Keratinocyte (primary cell): ENCODE data around the gene FAM120B. TPM values are rescaled to one million over a fixed set of nuclear protein-coding genes. Genes with fewer than 3 reads are reported as not detected.

Source experiments
- DNase-seq: peaks from one replicate; pipeline ENCODE4 v3.0.0-alpha.2; 2011; ENCODE audit warnings: low read depth, missing footprints, low spot score
- FAIRE-seq: peaks from 2 replicates; lab custom pipeline; 2011; peaks lifted over from hg19 to GRCh38; lab: Jason Lieb, UNC
- H2AFZ ChIP-seq: 2 replicates; pipeline ENCODE4 v1.6.0; 2012; ENCODE audit warnings: low read length, control low read depth, inconsistent platforms; ENCODE audit not compliant: control insufficient read depth
- H3K27ac ChIP-seq: 2 replicates; pipeline ENCODE4 v1.5.1; 2011; ENCODE audit warnings: low read length; ENCODE audit not compliant: control insufficient read depth, insufficient read depth
- H3K27me3 ChIP-seq: 3 replicates; pipeline ENCODE4 v1.6.0; 2011; ENCODE audit warnings: low read length; ENCODE audit not compliant: control insufficient read depth, insufficient read depth; ENCODE audit errors: extremely low read depth
- H3K36me3 ChIP-seq, 2 experiments: 2 replicates in 1 of 2; 3 replicates in 1 of 2; pipeline ENCODE4 v1.5.1; 2011; ENCODE audit warnings: low read length in 2 of 2, mild to moderate bottlenecking in 1 of 2; ENCODE audit not compliant: control insufficient read depth in 2 of 2, insufficient read depth in 2 of 2; ENCODE audit errors: extremely low read depth in 1 of 2
- H3K4me1 ChIP-seq: 3 replicates; pipeline ENCODE4 v1.5.1; 2011; ENCODE audit warnings: low read length; ENCODE audit not compliant: control insufficient read depth, insufficient read depth; ENCODE audit errors: extremely low read depth
- H3K4me2 ChIP-seq: 3 replicates; pipeline ENCODE4 v1.6.0; 2011; ENCODE audit warnings: low read depth, low read length; ENCODE audit not compliant: control insufficient read depth, insufficient read depth; ENCODE audit errors: extremely low read depth
- H3K4me3 ChIP-seq, 3 experiments: fragments of 200-600 bp in 1 of 3; sonication (generic) in 1 of 3; 2 replicates in 2 of 3; 3 replicates in 1 of 3; pipeline ENCODE4 v1.5.1; 2011 to 2016; ENCODE audit warnings: low read length in 3 of 3, mild to moderate bottlenecking in 3 of 3, control low read depth in 2 of 3, inconsistent platforms in 1 of 3, low read depth in 1 of 3, mixed read lengths in 1 of 3, mixed run types in 1 of 3, moderate library complexity in 1 of 3; ENCODE audit not compliant: control insufficient read depth in 2 of 3, insufficient read depth in 2 of 3; ENCODE audit errors: extremely low read depth in 1 of 3
- H3K79me2 ChIP-seq: 2 replicates; pipeline ENCODE4 v1.6.0; 2012; ENCODE audit warnings: low read length; ENCODE audit not compliant: control insufficient read depth, insufficient read depth
- H3K9ac ChIP-seq: 3 replicates; pipeline ENCODE4 v1.6.0; 2011; ENCODE audit warnings: low read length; ENCODE audit not compliant: control insufficient read depth, insufficient read depth; ENCODE audit errors: extremely low read depth
- H3K9me1 ChIP-seq: 3 replicates; pipeline ENCODE4 v1.6.0; 2011; ENCODE audit warnings: low read length; ENCODE audit not compliant: control insufficient read depth, insufficient read depth; ENCODE audit errors: extremely low read depth
- H3K9me3 ChIP-seq: 2 replicates; pipeline ENCODE4 v1.5.1; 2012; ENCODE audit warnings: low read depth, low read length; ENCODE audit not compliant: control insufficient read depth
- H4K20me1 ChIP-seq: 3 replicates; pipeline ENCODE4 v1.6.0; 2011; ENCODE audit warnings: low read length; ENCODE audit not compliant: control insufficient read depth, insufficient read depth; ENCODE audit errors: extremely low read depth
- CTCF ChIP-seq, 3 experiments: IDR thresholded peaks in 1 of 3; conservative IDR thresholded peaks in 1 of 3; optimal IDR thresholded peaks in 1 of 3; 2 replicates in 2 of 3; 3 replicates in 1 of 3; pipeline versions ENCODE3 to v1.5.1; 2011; ENCODE audit warnings: low read length in 3 of 3, mild to moderate bottlenecking in 3 of 3, moderate library complexity in 2 of 3, control low read depth in 1 of 3, inconsistent platforms in 1 of 3; ENCODE audit not compliant: insufficient read depth in 2 of 3; ENCODE audit errors: extremely low read depth in 1 of 3
- EZH2 ChIP-seq: IDR thresholded peaks from one replicate; pipeline ENCODE4 v1.6.1; 2012; ENCODE audit warnings: inconsistent platforms, mild to moderate bottlenecking, low read length, moderate library complexity
- dilution Hi-C: fragments of 300-500 bp; cut with MboI; formaldehyde crosslinking; loops from one replicate; pipeline ENCODE4 v1.7.0; 2020; ENCODE audit warnings: low sequenced_read_pairs; ENCODE audit not compliant: extremely low pct_ligation_motif_present
- polyA plus RNA-seq, 5 experiments: library from polyadenylated mRNA; depleted of rRNA in 3 of 5; stranded (reverse) in 3 of 5; stranded (forward) in 1 of 5; unstranded in 1 of 5; fragments of >200 nt; gene quantifications; 1 replicate in 1 of 5; 2 replicates in 3 of 5; 3 replicates in 1 of 5; pipeline versions ENCODE4 v1.2.1 to v1.2.3, GENCODE V29; 2011 to 2012; ENCODE audit warnings: missing spikeins in 2 of 5, low read depth in 1 of 5, low replicate concordance in 1 of 5

The FAM120B gene
- polyA plus RNA-seq, 1 donor (not counting 4 experiments of a cell fraction or from before 2014, with no cell fraction given), result 17.4 TPM

DNA sequence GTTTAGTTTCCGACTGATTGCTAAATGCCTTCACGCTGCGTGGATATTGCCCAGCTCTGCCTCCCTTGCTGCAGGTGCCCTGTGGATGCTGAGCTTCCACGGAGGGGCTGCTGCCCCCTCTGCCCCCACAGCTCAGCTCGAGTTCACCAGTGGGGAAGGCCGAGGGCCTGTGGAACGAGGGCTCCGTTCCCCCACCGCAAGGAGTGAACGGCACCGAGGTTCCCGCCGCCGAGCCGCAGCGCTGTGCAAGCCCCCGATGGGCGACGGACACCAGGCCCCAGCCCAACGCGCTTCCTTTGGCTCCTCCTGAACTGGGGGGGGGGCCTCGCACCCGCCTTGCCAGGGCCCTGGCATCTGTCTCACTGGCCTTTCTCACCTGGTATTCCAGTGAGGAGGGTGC lies 33.4 kb upstream of the FAM120B start:
- Histone ChIP-seq H3K79me2 (no peaks in the 10 kb centered on the region), H3K9me3 (no peaks in the 10 kb centered on the region), H3K9ac (no peak overlapping the region), H3K9me1 (no peaks in the 10 kb centered on the region), H4K20me1 (no peaks in the 10 kb centered on the region), H3K27me3 (peaks cover 3% of the 10 kb centered on the region), H3K27ac (no peak overlapping the region), H3K4me1 (no peaks in the 10 kb centered on the region), H2AFZ (no peak overlapping the region), H3K36me3 (no peaks in the 10 kb centered on the region), H3K4me2 (no peak overlapping the region), H3K4me3 (no peak overlapping the region)
- DNase-seq (no peak), FAIRE-seq (no peak)
- dilution Hi-C loops, result no loop called here
- TF ChIP-seq CTCF (optimal IDR thresholded peaks at IDR 0.05 in 1 of 3, IDR thresholded peaks at IDR 0.05 in 1 of 3, conservative IDR thresholded peaks at IDR 0.05 in 1 of 3; ENCODE audit: extremely low read depth in 1 of 3, insufficient read depth in 2 of 3, low read length in 3 of 3), result no peak
- no peak for TF ChIP-seq EZH2

- Histone ChIP-seq H3K36me3 (no peaks in the 10 kb centered on the region), H3K9ac (no peak overlapping the region), H3K27ac (no peak overlapping the region), H3K79me2 (no peaks in the 10 kb centered on the region), H4K20me1 (no peaks in the 10 kb centered on the region), H3K27me3 (peaks cover 3% of the 10 kb centered on the region), H3K4me1 (no peaks in the 10 kb centered on the region), H3K4me2 (no peak overlapping the region), H3K9me3 (no peaks in the 10 kb centered on the region), H3K9me1 (no peaks in the 10 kb centered on the region), H3K4me3 (no peak overlapping the region), H2AFZ (no peak overlapping the region)
- dilution Hi-C loops, result no loop called here
- no peak for DNase-seq
- FAIRE-seq, result no peak
- TF ChIP-seq EZH2 (no peak), CTCF (optimal IDR thresholded peaks at IDR 0.05 in 1 of 3, IDR thresholded peaks at IDR 0.05 in 1 of 3, conservative IDR thresholded peaks at IDR 0.05 in 1 of 3; ENCODE audit: extremely low read depth in 1 of 3, insufficient read depth in 2 of 3, low read length in 3 of 3) (no peak)
Measured at GRCh38 chr6:170273681-170274080, 32.9 kb upstream of the FAM120B start.
